ENCODE data around the gene ABHD2. TPM values are rescaled to one million over a fixed set of nuclear protein-coding genes. Genes with fewer than 3 reads are reported as not detected.

ABHD2 gene
- polyA plus RNA-seq, 4 donors = 30.1 to 34.9 (median 31.2) TPM

Other genes starting within 250 kb of the ABHD2 start
- 1 to 10 TPM; 2.1 to 5.0 (median 4.1) TPM for gene HAPLN3, start 192.9 kb upstream of the ABHD2 start, polyA plus RNA-seq (ENCODE audit: insufficient read length in 4 of 4)
- 100 to 1,000 TPM in 3 of 4 donors, 10 to 100 TPM in 1; 70.7 to 178 (median 130) TPM for gene MFGE8, start 175.1 kb upstream of the ABHD2 start, polyA plus RNA-seq (ENCODE audit: insufficient read length in 4 of 4)
- gene RLBP1, start 133.1 kb downstream of the ABHD2 start, polyA plus RNA-seq (ENCODE audit: insufficient read length in 4 of 4) = not detected
- gene FANCI, start 155.5 kb downstream of the ABHD2 start, polyA plus RNA-seq (ENCODE audit: insufficient read length in 4 of 4) = 10 to 100 TPM; 30.4 to 43.0 (median 34.9) TPM
- gene POLG, start 246.4 kb downstream of the ABHD2 start, polyA plus RNA-seq (ENCODE audit: insufficient read length in 4 of 4) = 10 to 100 TPM; 46.7 to 59.2 (median 52.4) TPM